Naive B cell (primary cell): ENCODE data around the gene BCL7A. TPM values are rescaled to one million over a fixed set of nuclear protein-coding genes. Genes with fewer than 3 reads are reported as not detected.
A peak's percentile ranks its signal among the peaks of the same experiment; 100 is the strongest.

ENCODE experiments used
- ATAC-seq, 2 donors: fragments of 150-1000 bp; cut with Tn5 transposase; 2 replicates each; pipeline ENCODE4 v1.10.0; 2021; ENCODE audit warnings: low read depth in 2 of 2, mild to moderate bottlenecking in 2 of 2, moderate library complexity in 2 of 2
- DNase-seq: peaks from one replicate; pipeline ENCODE4 v3.0.0; 2022
- H3K27ac Mint-ChIP-seq, 6 donors: one replicate each; pipeline ENCODE4 v1.8.0; 2020 to 2022; ENCODE audit warnings: mild to moderate bottlenecking in 6 of 6, mixed read lengths in 6 of 6, moderate library complexity in 5 of 6, inconsistent platforms in 2 of 6
- H3K27me3 Mint-ChIP-seq, 3 donors: one replicate each; pipeline ENCODE4 v1.8.0; 2021 to 2022; ENCODE audit warnings: mixed read lengths in 3 of 3, mild to moderate bottlenecking in 1 of 3
- H3K36me3 Mint-ChIP-seq, 2 donors: one replicate each; pipeline ENCODE4 v1.8.0; 2020 to 2022; ENCODE audit warnings: mixed read lengths in 2 of 2, inconsistent platforms in 1 of 2, mild to moderate bottlenecking in 1 of 2
- H3K4me1 Mint-ChIP-seq, 3 donors: one replicate each; pipeline ENCODE4 v1.8.0; 2020 to 2022; ENCODE audit warnings: mixed read lengths in 3 of 3, inconsistent platforms in 1 of 3, mild to moderate bottlenecking in 1 of 3, moderate library complexity in 1 of 3
- H3K4me3 Mint-ChIP-seq, 8 donors: one replicate each; pipeline ENCODE4 v1.8.0; 2020 to 2022; ENCODE audit warnings: mild to moderate bottlenecking in 8 of 8, mixed read lengths in 8 of 8, moderate library complexity in 8 of 8, inconsistent platforms in 2 of 8
- H3K9me3 Mint-ChIP-seq, 7 donors: one replicate each; pipeline ENCODE4 v1.8.0; 2020 to 2022; ENCODE audit warnings: mixed read lengths in 7 of 7, mild to moderate bottlenecking in 5 of 7, inconsistent platforms in 2 of 7, moderate library complexity in 1 of 7
- polyA plus RNA-seq, 6 donors: library from polyadenylated mRNA; unstranded; fragments of 300-500 nt; fragmentation: Illumina TruSeq; gene quantifications; one replicate each; pipeline ENCODE4 v1.2.3, GENCODE V29; 2021; ENCODE audit warnings: low read depth in 6 of 6

The BCL7A gene
- polyA plus RNA-seq, 6 donors from 2014 or later = 65.2 to 135 (median 87.0) TPM

- ATAC-seq (no peak), DNase-seq (no peak)
- peaks cover 38 to 56% (median 55%) of the 10 kb centered on the region in 3 donors for H3K4me1 Mint-ChIP-seq
- no peaks in the 10 kb centered on the region for H3K27me3 Mint-ChIP-seq
- H3K27ac Mint-ChIP-seq = no peak overlapping the region
- H3K36me3 Mint-ChIP-seq = no peaks in the 10 kb centered on the region
- no peaks in the 10 kb centered on the region for H3K9me3 Mint-ChIP-seq
- peak overlapping the region in 2 of 8 donors; percentile 24 to 39 for H3K4me3 Mint-ChIP-seq
Observed at GRCh38 chr12:122106843-122107242, 85.2 kb downstream of the BCL7A start.

DNA sequence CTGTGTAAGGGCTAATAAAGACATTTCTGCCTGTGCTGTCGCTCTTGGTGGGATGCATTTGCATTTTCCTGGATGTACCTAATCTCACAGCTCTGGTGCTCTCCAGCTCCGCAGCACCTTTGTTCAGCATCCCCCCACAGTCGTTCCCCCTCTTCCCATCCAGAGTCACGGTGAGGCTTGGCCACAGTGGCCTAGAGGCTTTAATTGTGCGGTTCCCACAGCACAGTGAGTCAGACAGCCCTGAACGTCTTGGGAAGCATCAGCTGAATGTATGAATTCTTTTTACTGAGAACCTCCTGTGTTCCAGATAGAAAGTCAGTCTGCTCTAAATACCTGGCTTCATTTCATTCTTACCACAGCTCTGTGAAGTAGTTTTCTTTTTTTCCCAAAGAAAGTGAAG, 85.6 kb downstream of the BCL7A start:
- Mint-ChIP-seq H3K27me3 (no peaks in the 10 kb centered on the region), H3K9me3 (no peaks in the 10 kb centered on the region), H3K4me1 (peaks cover 42 to 55% (median 54%) of the 10 kb centered on the region in 3 donors), H3K36me3 (no peaks in the 10 kb centered on the region), H3K27ac (no peak overlapping the region), H3K4me3 (peak overlapping the region in 2 of 8 donors; percentile 9 to 24)
- ATAC-seq = no peak
- no peak for DNase-seq

DNA sequence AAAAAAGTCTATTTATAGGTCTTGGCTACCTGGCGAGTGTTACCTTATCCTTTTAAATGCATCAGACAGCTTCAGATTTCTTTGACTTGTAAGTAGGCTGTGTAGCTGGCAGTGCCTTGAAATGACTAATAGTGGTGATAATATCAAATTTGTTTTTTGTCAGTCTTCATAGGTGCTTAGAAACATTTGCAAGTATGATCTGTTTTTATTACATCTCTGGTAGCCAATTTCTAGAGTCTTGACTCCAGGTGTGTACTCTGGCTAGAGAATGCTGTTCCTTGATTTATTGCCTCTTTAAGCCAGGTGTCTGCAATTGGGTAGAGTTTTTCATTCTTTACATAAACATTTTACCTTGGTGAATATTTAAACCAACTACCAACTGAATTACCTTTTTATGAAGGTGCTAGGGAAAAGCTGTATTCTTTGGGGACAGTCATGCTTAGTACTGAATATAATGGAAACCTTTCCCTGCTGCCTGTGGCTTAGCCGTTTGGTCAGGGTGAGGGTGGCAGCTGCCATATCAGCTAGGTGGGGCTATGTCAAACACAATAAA, 89.5 kb downstream of the BCL7A start:
- DNase-seq (no peak), ATAC-seq (no peak)
- Mint-ChIP-seq H3K27me3 (no peaks in the 10 kb centered on the region), H3K4me1 (peaks cover 25 to 34% (median 33%) of the 10 kb centered on the region in 3 donors), H3K9me3 (no peaks in the 10 kb centered on the region), H3K4me3 (peak overlapping the region in 2 of 8 donors; percentile 9 to 63), H3K27ac (peak overlapping the region in 1 of 6 donors; percentile 44), H3K36me3 (no peaks in the 10 kb centered on the region)

Other genes with a start within 250 kb of the BCL7A start
- 10 to 100 TPM; 40.2 to 63.9 (median 50.2) TPM for gene RHOF, start 228.2 kb upstream of the BCL7A start, polyA plus RNA-seq
- 1 to 10 TPM in 2 of 6 donors, under 1 TPM in 4; 0.64 to 3.0 (median 0.91) TPM for gene SETD1B, start 217.9 kb upstream of the BCL7A start, polyA plus RNA-seq
- gene HPD, start 163.0 kb upstream of the BCL7A start, polyA plus RNA-seq = not detected
- gene PSMD9, start 133.1 kb upstream of the BCL7A start, polyA plus RNA-seq = 10 to 100 TPM; 71.6 to 97.1 (median 74.1) TPM
- under 1 TPM in 4 of 6 donors, not detected in 2; 0.26 to 0.91 (median 0.55) TPM for gene CFAP251, start 103.3 kb upstream of the BCL7A start, polyA plus RNA-seq
- gene MLXIP, start 56.9 kb downstream of the BCL7A start, polyA plus RNA-seq = 10 to 100 TPM in 4 of 6 donors, 1 to 10 TPM in 2; 8.5 to 30.4 (median 11.0) TPM
- not detected for gene IL31, start 152.3 kb downstream of the BCL7A start, polyA plus RNA-seq
- gene LRRC43, start 161.2 kb downstream of the BCL7A start, polyA plus RNA-seq = not detected
- under 1 TPM in 3 of 6 donors, not detected in 3; 0.54 to 0.84 (median 0.56) TPM for gene B3GNT4, start 181.8 kb downstream of the BCL7A start, polyA plus RNA-seq
- gene DIABLO, start 204.2 kb downstream of the BCL7A start, polyA plus RNA-seq = 10 to 100 TPM; 38.0 to 61.1 (median 54.3) TPM
- gene VPS33A, start 244.6 kb downstream of the BCL7A start, polyA plus RNA-seq = 10 to 100 TPM; 20.9 to 37.1 (median 23.9) TPM